Stimulated activated CD8-positive, alpha-beta memory T cell treated with anti-CD3 and anti-CD28 coated beads, Interleukin-4, amount 100 ng/mL, for 4 hours (primary cell): ENCODE measurements around the gene LARGE1.
"Not testable (repeated sequence)": the region's sequence is repeated elsewhere in the genome, so short reads cannot be mapped to it uniquely, and the experiment has no call there.

Experiments used
- DNase-seq, 2 donors: peaks; one replicate each; pipeline ENCODE4 v3.0.0-alpha.2; 2020; ENCODE audit warnings: low read depth in 2 of 2, low spot score in 1 of 2

Gene LARGE1

GRCh38 chr22:33569018-33569417, 351.3 kb downstream of the LARGE1 start:
- DNase-seq: no peak

DNA sequence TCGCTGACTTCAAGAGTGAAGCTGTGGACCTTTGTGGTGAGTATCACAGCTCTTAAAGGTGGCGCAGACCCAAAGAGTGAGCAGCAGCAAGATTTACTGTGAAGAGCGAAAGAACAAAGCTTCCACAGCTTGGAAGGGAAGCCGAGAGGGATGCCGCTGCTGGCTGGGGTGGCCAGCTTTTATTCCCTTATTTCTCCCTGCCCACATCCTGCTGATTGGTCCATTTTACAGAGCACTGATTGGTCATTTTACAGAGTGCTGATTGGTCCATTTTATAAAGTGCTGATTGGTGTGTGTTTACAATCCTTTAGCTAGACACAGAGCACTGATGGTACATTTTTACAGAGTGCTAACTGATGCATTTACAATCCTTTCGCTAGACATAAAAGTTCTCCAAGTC, 353.8 kb downstream of the LARGE1 start:
- DNase-seq: not testable (repeated sequence)

GRCh38 chr22:33565580-33565995, 354.7 kb downstream of the LARGE1 start:
- DNase-seq: no peak

GRCh38 chr22:33564683-33565082, 355.6 kb downstream of the LARGE1 start:
- DNase-seq: no peak

DNA sequence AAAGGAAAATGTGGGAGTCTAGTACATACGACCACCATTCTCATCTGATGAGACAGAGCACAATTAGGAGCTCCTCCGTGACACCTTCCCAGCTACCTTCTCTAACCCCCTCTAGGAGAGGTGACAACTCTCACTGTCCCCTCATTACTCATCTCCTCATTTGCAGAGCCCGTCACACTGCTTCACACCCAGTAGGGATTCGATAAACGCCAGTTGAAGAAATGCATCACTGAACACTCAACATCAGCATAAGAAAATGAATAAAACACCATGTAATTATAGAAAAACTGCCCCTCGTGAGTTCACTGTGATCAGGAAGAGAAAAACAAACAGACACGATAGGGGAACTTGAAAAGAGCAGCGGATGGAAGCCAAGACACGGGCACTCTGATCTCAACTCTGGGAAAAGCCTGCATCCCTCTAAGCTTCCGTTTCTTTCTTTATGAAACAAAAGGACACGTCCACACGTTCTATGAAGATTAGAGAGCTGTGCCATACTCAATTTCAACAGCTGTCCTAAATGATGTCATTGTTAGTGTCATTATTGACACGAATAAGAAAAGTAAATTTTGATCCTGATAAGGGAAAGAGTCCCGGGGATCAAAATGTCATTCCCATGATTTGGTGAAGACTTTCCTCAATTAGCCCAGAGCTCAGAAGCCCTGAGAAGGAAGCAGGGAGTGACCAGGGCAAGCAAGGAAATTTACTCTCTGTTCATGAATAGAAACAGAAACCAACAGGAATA, 356.9 kb downstream of the LARGE1 start:
- DNase-seq: no peak

DNA sequence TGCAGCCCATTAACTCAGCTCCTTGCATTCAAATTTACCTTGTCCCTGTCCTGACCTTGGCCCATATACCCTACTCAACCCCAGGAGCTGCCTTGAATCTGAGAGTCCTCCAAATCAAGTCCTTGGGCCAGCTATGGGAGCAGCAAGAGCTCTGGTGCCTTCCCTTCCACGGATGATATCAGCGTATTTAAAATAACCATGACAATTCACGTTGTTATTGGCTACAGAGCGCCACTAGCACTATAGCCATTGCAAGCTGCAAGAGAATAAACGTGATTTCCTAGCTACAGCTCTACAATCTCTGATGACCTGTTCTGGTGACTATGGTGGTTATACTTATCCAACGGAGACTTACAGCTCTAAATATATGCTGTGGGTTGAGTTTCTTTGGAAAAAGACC, 357.8 kb downstream of the LARGE1 start:
- DNase-seq: no peak

DNA sequence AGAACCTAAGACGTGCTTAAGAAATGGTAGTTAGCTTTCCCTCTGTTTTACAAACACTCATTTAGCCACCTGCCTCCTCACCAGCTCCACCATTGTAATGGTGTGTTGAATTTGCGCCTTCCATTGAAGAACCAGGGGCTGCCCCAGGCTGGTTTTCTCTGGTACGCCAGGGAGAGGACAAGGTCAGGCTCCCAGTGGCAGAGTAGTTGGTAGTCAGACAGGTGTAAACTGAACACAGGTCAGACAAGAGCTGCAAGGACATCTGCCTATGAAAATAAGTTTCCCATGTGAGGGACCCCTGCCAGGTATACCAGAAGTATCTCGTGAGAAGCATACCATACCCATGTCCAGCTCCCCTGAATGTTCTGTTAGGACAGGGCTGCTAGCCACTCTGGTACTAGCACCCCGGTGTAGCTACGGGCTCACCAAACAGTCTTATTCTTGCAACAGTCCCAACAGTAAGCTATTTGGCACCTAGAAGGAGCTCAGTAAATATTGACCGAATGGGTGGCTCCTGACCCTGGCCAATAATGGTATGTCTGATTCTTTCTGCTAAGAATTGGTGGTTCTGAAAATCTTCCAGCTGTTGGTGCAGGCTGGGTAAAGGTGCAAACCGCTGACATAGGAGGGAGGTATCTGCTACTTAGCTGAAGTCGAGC, 359.0 kb downstream of the LARGE1 start:
- DNase-seq: no peak

DNA sequence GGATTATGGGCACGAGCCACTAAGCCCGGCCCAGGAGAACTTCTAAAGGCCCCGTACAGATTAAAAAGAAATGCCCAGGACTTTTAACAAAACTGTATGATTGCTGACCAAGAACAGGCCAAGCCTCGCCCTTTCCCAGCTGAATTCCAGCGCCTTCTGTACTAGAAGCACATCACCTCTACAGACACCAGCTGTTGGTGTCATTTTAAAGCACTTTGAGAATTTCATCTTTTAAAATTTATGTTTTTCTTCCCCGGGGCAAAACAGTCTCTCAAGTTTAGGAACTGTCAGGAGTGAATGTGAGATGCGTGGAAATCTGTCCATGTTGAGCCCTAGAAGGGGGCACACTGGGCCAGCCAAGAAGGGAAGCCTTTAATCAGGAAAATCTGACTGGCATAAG, 362.4 kb downstream of the LARGE1 start:
- DNase-seq: no peak

- DNase-seq: no peak
Observed at GRCh38 chr22:33555814-33556522, 364.3 kb downstream of the LARGE1 start.

DNA sequence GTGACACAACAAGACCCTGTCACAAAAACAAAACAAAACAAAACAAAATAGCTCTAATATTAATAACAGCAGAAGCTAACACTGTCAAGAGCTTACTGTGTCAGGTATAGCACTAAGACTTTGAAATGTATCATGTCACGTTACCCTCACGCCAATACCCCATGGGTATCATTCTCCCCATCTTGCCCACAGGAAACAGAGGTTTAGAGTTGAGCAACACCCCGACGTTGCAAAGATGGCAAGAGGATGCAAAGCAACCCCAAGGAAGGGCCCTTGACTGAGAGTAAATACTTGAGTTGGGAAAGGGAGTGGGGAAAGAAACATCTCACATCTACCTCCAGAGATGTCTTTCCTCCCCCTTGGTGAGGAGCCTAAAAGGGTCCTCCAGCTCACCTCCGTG, 366.8 kb downstream of the LARGE1 start:
- no peak for DNase-seq

DNA sequence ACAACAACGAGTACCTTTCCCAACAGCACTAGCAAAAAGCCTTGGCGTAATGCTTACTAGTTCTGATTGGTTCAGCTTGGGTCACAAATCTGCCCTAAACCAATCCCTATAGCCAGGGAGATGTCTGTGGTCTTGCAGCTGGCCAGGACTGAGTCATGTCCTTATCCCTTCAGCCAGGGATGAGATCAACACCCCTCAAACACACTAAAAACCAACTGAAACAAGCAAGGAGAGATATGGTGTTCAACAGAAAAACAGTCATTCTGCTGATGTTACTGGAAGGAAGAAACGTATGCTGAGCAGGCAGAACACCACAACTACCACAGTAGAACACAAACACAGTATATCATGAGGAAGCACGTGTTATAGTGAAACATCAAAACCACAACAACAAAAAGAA, 375.6 kb downstream of the LARGE1 start:
- no peak for DNase-seq

DNA sequence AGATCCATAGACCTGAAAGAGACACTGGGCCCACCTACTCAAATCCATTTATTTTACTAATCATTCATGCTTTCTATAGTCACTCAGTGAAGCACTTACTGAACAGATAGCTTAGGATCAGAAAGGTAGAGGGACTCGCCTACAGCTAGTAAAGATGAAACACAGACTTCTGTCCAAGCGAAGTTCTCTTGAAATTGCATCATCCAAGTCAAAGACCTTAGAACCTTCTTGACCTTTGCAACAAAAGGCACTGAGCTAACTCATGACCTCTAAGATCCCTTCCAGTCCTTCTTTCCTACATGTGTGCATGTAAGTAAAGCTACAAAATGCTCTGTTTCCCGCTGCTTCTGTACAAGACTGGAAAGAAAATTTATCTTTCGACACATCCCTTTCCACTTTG, 377.6 kb downstream of the LARGE1 start:
- no peak for DNase-seq

GRCh38 chr22:33542153-33542552, 378.1 kb downstream of the LARGE1 start:
- no peak for DNase-seq

DNA sequence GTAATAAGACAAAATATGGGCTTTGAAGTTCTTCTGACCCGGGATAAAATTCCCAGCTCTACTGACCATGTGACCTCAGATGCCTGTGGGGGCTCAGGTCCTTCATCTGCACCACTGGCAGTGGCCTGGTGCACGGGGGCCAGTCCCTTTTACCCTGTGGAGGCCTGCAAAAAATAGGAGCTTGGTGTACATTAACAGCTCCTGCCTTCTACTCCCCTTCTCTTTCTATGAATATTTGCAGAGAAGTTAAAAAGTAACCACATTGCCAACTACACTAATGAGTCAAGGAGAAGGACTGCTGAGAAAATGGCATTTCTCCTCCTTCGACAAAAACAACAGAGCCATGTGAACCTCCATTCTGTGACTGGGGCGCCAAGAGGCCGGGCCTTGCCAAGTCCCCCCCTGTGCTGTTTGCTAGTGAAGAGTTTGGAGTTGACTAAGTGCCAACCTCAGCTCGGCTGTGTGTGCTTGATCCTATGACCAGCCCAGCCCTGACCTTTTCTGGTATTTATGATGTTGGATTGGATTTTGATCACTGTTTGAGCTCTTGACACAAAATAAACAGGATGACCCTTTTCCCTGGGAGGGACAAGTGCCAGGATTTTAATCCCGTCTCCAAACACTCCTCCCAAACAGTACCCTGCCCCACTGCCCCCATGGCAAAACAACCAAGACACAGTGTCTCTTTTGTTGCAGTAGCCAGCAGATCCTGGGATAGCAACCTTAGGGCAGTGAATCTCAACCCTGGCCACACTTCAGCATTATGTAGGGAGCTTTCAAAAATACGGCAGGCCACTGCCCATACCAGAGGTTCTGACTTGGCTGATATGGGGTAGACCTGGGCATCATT, 380.1 kb downstream of the LARGE1 start:
- no peak for DNase-seq

GRCh38 chr22:33539202-33539901, 380.9 kb downstream of the LARGE1 start:
- no peak for DNase-seq

GRCh38 chr22:33538277-33538885, 381.9 kb downstream of the LARGE1 start:
- no peak for DNase-seq

GRCh38 chr22:33537059-33537458, 383.2 kb downstream of the LARGE1 start:
- no peak for DNase-seq

DNA sequence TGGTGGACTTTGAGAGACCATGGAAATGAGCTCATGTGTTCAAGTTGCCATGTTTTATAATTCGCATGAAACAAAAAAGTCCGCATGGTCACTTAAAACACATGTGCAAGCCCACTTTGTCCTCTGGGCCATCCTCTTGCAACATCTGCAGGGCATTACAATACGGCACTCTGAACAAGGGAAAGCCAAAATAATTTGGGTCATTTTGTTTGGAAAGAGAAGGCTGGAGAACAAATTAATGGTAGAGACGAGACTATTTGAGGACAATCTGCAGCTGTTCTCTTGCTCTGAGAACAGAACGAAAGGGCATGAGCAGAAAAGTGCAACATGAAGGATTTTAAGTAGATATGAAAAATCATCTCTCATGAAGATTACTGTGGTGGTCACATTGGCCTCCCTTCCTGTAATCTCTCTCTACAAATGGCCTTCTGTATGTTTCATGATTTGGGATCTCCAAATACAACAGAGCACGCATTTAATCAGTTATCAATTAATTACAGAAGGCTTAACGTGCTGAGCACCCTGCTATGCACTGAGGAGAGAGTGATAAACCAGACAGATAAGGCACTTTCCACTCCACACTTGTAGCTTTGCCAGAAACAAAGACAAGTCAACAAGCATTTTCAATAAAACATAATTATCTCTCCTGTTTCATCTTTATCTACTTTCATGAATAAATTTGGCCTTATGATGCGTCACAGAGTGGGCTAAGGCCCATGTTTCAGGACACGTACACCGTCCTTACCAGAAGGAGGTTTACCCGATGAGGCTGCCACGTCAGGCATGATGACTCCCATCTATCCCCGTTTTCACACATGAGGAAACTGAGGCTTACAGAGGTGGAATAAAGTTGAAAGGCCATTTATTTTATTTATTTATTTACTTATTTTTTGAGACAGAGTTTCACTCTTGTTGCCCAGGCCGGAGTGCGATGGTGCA, 384.1 kb downstream of the LARGE1 start:
- no peak for DNase-seq

- DNase-seq: no peak
Observed at GRCh38 chr22:33529424-33530113, 390.7 kb downstream of the LARGE1 start.
